ENCODE results near the gene NT5DC3. TPM values are rescaled to one million over a fixed set of nuclear protein-coding genes. Genes with fewer than 3 reads are reported as not detected.

The NT5DC3 gene
- total and polyA plus RNA-seq, 9 of the 15 experiments (the other 6 are each of a cell fraction or from before 2014, with no cell fraction given): 6.3 to 33.5 (median 24.5) TPM

GRCh38 chr12:103735291-103735690 is 105.7 kb downstream of the NT5DC3 start:
- Histone ChIP-seq H4K20me1 (replicated peaks; ENCODE audit: control insufficient read depth, insufficient read depth, low read length) (no peaks in the 10 kb centered on the region), H2AFZ (ENCODE audit: low read depth, low read length) (no peak overlapping the region), H3K79me2 (ENCODE audit: control insufficient read depth, insufficient read depth, low read length) (no peaks in the 10 kb centered on the region), H3K27me3 (ENCODE audit: control insufficient read depth in 2 of 2, insufficient read depth in 2 of 2, low read length in 2 of 2) (peaks cover 2 to 11% of the 10 kb centered on the region in 2 experiments; a peak in 3 of 5 replicates), H3K9ac (ENCODE audit: insufficient read depth in 1 of 2, low read depth in 2 of 2, low read length in 2 of 2) (no peak overlapping the region), H3K9me1 (ENCODE audit: control insufficient read depth, insufficient read depth, low read length) (no peaks in the 10 kb centered on the region), H3K4me3 (no peak overlapping the region), H3K36me3 (ENCODE audit: control insufficient read depth, insufficient read depth, low read length) (no peaks in the 10 kb centered on the region), H3K4me1 (replicated peaks in 1 of 2; ENCODE audit: control insufficient read depth in 2 of 2, insufficient read depth in 2 of 2, low read length in 2 of 2) (no peaks in the 10 kb centered on the region), H3K27ac (ENCODE audit: extremely low read depth, low read depth, low read length) (no peak overlapping the region), H3K4me2 (ENCODE audit: insufficient read depth, low read length) (no peak overlapping the region), H3K9me3 (replicated peaks; ENCODE audit: control insufficient read depth, insufficient read depth, low read depth, low read length) (no peaks in the 10 kb centered on the region)
- in situ Hi-C loops (cut with MboI): no loop called here
- BruUV-seq (replicated peaks): no TSS peak
- no peak for DNase-seq (ENCODE audit: extremely low read depth in 1 of 4, low spot score in 3 of 4)
- FAIRE-seq: no peak
- intact Hi-C loops (cut with micrococcal nuclease): no loop called here
- TF ChIP-seq RAD51 (IDR thresholded peaks at IDR 0.05; ENCODE audit: borderline replicate concordance, low read depth) (0 out of 2 replicates have a peak, but pooled peaks have one; percentile 12), USF2 (CRISPR knock-in tag; IDR thresholded peaks at IDR 0.05) (peak; percentile 51), HES1 (IDR thresholded peaks at IDR 0.05; ENCODE audit: low read depth) (no peak)
- ATAC-seq: no peak
- ChIA-PET CTCF (ENCODE audit: low intra/inter-chr PET ratio) (no interaction called here), POLR2A (interaction anchor here (2.4 kb wide), 1 partner anchor 9 kb away, joined by 6 read pairs; no protein-coding TSS in a partner anchor)
- WGBS (ENCODE audit: insufficient coverage, low coverage, missing lambda C conversion rate): 3% methylated on average over 7 of the region's 8 CpGs

- Histone ChIP-seq H3K9me1 (ENCODE audit: control insufficient read depth, insufficient read depth, low read length) (no peaks in the 10 kb centered on the region), H2AFZ (ENCODE audit: low read depth, low read length) (no peak overlapping the region), H3K9me3 (replicated peaks; ENCODE audit: control insufficient read depth, insufficient read depth, low read depth, low read length) (no peaks in the 10 kb centered on the region), H3K79me2 (ENCODE audit: control insufficient read depth, insufficient read depth, low read length) (no peaks in the 10 kb centered on the region), H3K27me3 (ENCODE audit: control insufficient read depth in 2 of 2, insufficient read depth in 2 of 2, low read length in 2 of 2) (peaks cover 2 to 9% of the 10 kb centered on the region in 2 experiments; a peak in 2 of 5 replicates), H3K27ac (ENCODE audit: extremely low read depth, low read depth, low read length) (no peak overlapping the region), H3K4me2 (ENCODE audit: insufficient read depth, low read length) (no peak overlapping the region), H3K4me3 (no peak overlapping the region), H3K36me3 (ENCODE audit: control insufficient read depth, insufficient read depth, low read length) (no peaks in the 10 kb centered on the region), H3K9ac (ENCODE audit: insufficient read depth in 1 of 2, low read depth in 2 of 2, low read length in 2 of 2) (no peak overlapping the region), H4K20me1 (replicated peaks; ENCODE audit: control insufficient read depth, insufficient read depth, low read length) (no peaks in the 10 kb centered on the region), H3K4me1 (replicated peaks in 1 of 2; ENCODE audit: control insufficient read depth in 2 of 2, insufficient read depth in 2 of 2, low read length in 2 of 2) (no peaks in the 10 kb centered on the region)
- DNase-seq (ENCODE audit: extremely low read depth in 1 of 4, low spot score in 3 of 4): no peak
- whole genome bisulfite sequencing (ENCODE audit: insufficient coverage, low coverage, missing lambda C conversion rate): 0% methylated on average over 2 of the region's 2 CpGs
- ChIA-PET POLR2A (interaction anchor here (2.4 kb wide), 1 partner anchor 9 kb away, joined by 6 read pairs; no protein-coding TSS in a partner anchor), CTCF (ENCODE audit: low intra/inter-chr PET ratio) (no interaction called here)
- in situ Hi-C loops (cut with MboI): no loop called here
- TF ChIP-seq NKRF (IDR thresholded peaks at IDR 0.05; ENCODE audit: borderline replicate concordance): no peak
- peak; percentile 40; the same call in 1 of the 2 replicates for TF ChIP-seq ATF3 (IDR thresholded peaks at IDR 0.05)
- TF ChIP-seq ATF3 (CRISPR knock-in tag; conservative IDR thresholded peaks at IDR 0.05): no peak
- TF ChIP-seq CEBPG (CRISPR knock-in tag; IDR thresholded peaks at IDR 0.05): no peak
- 0 out of 4 replicates have a peak, but pooled peaks of 1 of the 2 experiments have one; percentile 26 for TF ChIP-seq CEBPG (tag; conservative IDR thresholded peaks at IDR 0.05 in 1 of 2, IDR thresholded peaks at IDR 0.05 in 1 of 2)
- no TSS peak for BruUV-seq (replicated peaks)
- ATAC-seq: no peak
- intact Hi-C loops (cut with micrococcal nuclease): no loop called here
- FAIRE-seq: no peak
These were observed 106.2 kb downstream of the NT5DC3 start for GRCh38 chr12:103734863-103735262.
